Measurements from ENCODE around the gene RAB3D. TPM values are rescaled to one million over a fixed set of nuclear protein-coding genes. Genes with fewer than 3 reads are reported as not detected.
"Not testable (repeated sequence)": the region's sequence is repeated elsewhere in the genome, so short reads cannot be mapped to it uniquely, and the experiment has no call there.

Gene RAB3D
- total and polyA plus RNA-seq, 2 of the 4 experiments (the other 2 are of a cell fraction), result 4.8 to 5.5 TPM

GRCh38 chr19:11340099-11340467 is 626 bp upstream of the RAB3D start:
- intact Hi-C loops (cut with micrococcal nuclease); H2BK20ac ChIP-seq (ENCODE audit: low read depth, low read length); H4K5ac ChIP-seq (ENCODE audit: low read depth, low read length); H3K4me1 ChIP-seq (ENCODE audit: control insufficient read depth, insufficient read depth, low read length); BruUV-seq (replicated peaks); H2BK15ac ChIP-seq (ENCODE audit: low read depth, low read length); H3K56ac ChIP-seq (ENCODE audit: extremely low read depth, insufficient read depth, low read length); POLR2A ChIA-PET (ENCODE audit: unreplicated experiment); H3K9me3 ChIP-seq (ENCODE audit: control insufficient read depth, insufficient read depth, low read length); H4K20me1 ChIP-seq (ENCODE audit: insufficient read depth, low read length); in situ Hi-C loops (cut with MboI; ENCODE audit: low sequenced_read_pairs); H3K23ac ChIP-seq (ENCODE audit: low read depth, low read length); H2AK9ac ChIP-seq (replicated peaks; ENCODE audit: low read depth, low read length, poor library complexity); H3K18ac ChIP-seq (ENCODE audit: low read depth, low read length); H3K27me3 ChIP-seq (ENCODE audit: control insufficient read depth, insufficient read depth, low read length); ATAC-seq (ENCODE audit: low read depth); CTCF ChIA-PET; H3K4me3 ChIP-seq (ENCODE audit: insufficient read depth, low read depth, low read length); H2BK120ac ChIP-seq (ENCODE audit: low read depth, low read length); H3K9me1 ChIP-seq (ENCODE audit: insufficient read depth, low read length); dilution Hi-C loops (cut with HindIII; ENCODE audit: low sequenced_read_pairs, unreplicated experiment); DNase-seq; H4K91ac ChIP-seq (ENCODE audit: insufficient read depth, low read depth, low read length); H2BK5ac ChIP-seq (ENCODE audit: low read depth, low read length, poor library complexity, severe bottlenecking); H3K27ac ChIP-seq (ENCODE audit: insufficient read depth, low read length): not testable (repeated sequence)
- no CpG with 5 or more reads among the region's 8 CpGs for WGBS, 2 experiments (ENCODE audit: extremely low coverage in 2 of 2, insufficient read length in 1 of 2)
- peak overlapping the region; percentile 67; the same call in 1 of the 2 replicates for H2AK5ac ChIP-seq (ENCODE audit: low read depth, low read length)
- peak overlapping the region; percentile 93 for H2AFZ ChIP-seq (replicated peaks; ENCODE audit: low read length, poor library complexity)
- H3K4ac ChIP-seq (ENCODE audit: low read depth, low read length), result peak overlapping the region; percentile 74; the same call in 1 of the 2 replicates
- H3K14ac ChIP-seq (replicated peaks; ENCODE audit: low read depth, low read length), result peak overlapping the region; percentile 95; the same call in 1 of the 2 replicates
- H3K9ac ChIP-seq (ENCODE audit: low read depth, low read length), result 0 out of 2 replicates have a peak overlapping the region, but pooled peaks have one; percentile 49
- H3K4me2 ChIP-seq (ENCODE audit: low read depth, low read length), result peak overlapping the region; percentile 82
- peaks cover 1 to 23% of the 10 kb centered on the region in 2 experiments; a peak in 3 of 4 replicates for H3K79me1 ChIP-seq (ENCODE audit: low read depth in 1 of 2, low read length in 2 of 2)
- peak overlapping the region in 1 of 2 experiments; percentile 86; a peak in 2 of 4 replicates for H4K8ac ChIP-seq (ENCODE audit: low read depth in 2 of 2, low read length in 2 of 2)
- H3K36me3 ChIP-seq (ENCODE audit: control insufficient read depth, insufficient read depth, low read length), result peaks cover 17% of the 10 kb centered on the region
